ENCODE data around the gene KATNB1.

KATNB1 gene

DNA sequence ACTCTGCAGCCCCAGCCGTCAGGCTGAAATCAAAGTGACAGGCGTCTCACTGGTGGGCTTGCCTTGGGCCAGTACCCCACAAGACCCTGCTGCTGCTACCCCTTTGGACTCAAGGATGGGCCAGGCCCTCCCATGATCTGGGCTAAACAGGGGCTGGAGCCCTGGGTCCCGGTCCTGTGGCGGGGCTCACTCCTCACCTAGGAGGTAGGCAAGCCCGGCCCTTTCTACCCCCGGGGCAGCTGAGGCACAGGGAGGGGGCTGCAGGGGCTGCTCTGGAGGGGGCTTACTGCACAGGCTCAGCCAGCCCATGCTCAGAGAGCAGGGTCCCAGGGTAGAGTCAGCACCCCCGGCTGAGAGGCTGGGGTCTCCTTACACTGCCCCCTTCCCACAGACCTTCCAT, 23.6 kb downstream of the KATNB1 start:
- no peaks in the 10 kb centered on the region for H3K9me3 ChIP-seq (ENCODE audit: control insufficient read depth, insufficient read depth, low read length)
- H3F3A ChIP-seq (ENCODE audit: control insufficient read depth, insufficient read depth), result no peaks in the 10 kb centered on the region
- H3K27ac ChIP-seq (ENCODE audit: low read depth, low read length), result no peak overlapping the region
- H3K4me1 ChIP-seq (ENCODE audit: control insufficient read depth, low read length), result no peaks in the 10 kb centered on the region
- H3K79me2 ChIP-seq (ENCODE audit: control insufficient read depth, low read length), result no peaks in the 10 kb centered on the region
- H3K9me2 ChIP-seq (replicated peaks; ENCODE audit: control insufficient read depth, low read length), result no peaks in the 10 kb centered on the region
- no peaks in the 10 kb centered on the region for H4K20me1 ChIP-seq (ENCODE audit: control insufficient read depth, insufficient read depth, low read depth, low read length)
- no peak overlapping the region for H3K4me3 ChIP-seq (ENCODE audit: low read length)
- H3K27me3 ChIP-seq (ENCODE audit: control insufficient read depth, low read length), result no peaks in the 10 kb centered on the region
- H3K4me2 ChIP-seq (ENCODE audit: low read length), result no peak overlapping the region
- peaks cover 9% of the 10 kb centered on the region; the same call in 1 of the 2 replicates for H3K36me3 ChIP-seq (ENCODE audit: control insufficient read depth, low read length)
- no peak for TF ChIP-seq EZH2phosphoT487 (IDR thresholded peaks at IDR 0.05; ENCODE audit: borderline replicate concordance, low read length)
- TF ChIP-seq, protein P1, sequence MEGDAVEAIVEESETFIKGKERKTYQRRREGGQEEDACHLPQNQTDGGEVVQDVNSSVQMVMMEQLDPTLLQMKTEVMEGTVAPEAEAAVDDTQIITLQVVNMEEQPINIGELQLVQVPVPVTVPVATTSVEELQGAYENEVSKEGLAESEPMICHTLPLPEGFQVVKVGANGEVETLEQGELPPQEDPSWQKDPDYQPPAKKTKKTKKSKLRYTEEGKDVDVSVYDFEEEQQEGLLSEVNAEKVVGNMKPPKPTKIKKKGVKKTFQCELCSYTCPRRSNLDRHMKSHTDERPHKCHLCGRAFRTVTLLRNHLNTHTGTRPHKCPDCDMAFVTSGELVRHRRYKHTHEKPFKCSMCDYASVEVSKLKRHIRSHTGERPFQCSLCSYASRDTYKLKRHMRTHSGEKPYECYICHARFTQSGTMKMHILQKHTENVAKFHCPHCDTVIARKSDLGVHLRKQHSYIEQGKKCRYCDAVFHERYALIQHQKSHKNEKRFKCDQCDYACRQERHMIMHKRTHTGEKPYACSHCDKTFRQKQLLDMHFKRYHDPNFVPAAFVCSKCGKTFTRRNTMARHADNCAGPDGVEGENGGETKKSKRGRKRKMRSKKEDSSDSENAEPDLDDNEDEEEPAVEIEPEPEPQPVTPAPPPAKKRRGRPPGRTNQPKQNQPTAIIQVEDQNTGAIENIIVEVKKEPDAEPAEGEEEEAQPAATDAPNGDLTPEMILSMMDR (IDR thresholded peaks at IDR 0.05; ENCODE audit: low read depth, low read length, poor library complexity, severe bottlenecking), result no peak

DNA sequence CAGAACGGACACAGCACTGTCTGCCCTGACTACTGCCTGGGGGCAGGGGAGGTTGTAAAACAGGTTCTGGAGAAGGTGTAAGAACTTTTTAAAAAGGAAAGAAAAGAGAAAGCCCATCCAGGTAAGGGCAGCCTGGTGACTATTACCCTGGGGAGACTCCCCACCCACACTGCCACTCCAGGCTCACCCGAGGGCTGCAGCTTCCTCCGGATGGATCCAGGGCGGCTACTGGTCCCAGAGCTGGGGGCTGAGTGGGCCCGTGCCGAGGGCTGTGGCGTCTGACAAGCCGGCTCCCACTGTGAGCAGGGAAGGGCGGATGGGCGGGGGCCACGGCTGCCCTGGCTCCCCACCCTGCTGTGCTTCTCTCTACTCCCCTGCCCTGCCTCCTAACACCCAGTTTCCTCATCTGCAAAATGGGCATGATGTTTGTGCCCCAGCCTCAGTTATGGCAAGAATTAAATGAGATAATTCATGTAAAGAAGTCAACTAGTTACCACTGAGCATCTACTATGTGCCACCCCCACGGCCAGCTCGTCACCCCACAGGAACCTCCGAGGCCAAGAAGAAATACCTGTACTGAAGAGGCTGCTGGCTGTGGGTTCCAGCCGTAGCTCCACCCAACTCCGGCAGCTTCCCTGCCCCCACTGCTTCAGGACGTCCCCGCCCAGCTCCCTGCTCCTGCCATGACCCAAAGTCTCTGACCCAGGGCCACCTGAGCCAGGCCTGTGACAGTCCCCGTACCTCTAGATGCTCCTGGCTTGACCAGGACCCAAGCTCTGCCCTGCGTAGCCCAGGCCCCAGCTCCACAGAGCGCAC, 24.2 kb downstream of the KATNB1 start:
- TF ChIP-seq, protein P1 (IDR thresholded peaks at IDR 0.05; ENCODE audit: low read depth, low read length, poor library complexity, severe bottlenecking), result no peak
- TF ChIP-seq EZH2phosphoT487 (IDR thresholded peaks at IDR 0.05; ENCODE audit: borderline replicate concordance, low read length), result no peak
- Histone ChIP-seq H3K27ac (ENCODE audit: low read depth, low read length) (no peak overlapping the region), H3K27me3 (ENCODE audit: control insufficient read depth, low read length) (no peaks in the 10 kb centered on the region), H3K79me2 (ENCODE audit: control insufficient read depth, low read length) (no peaks in the 10 kb centered on the region), H4K20me1 (ENCODE audit: control insufficient read depth, insufficient read depth, low read depth, low read length) (no peaks in the 10 kb centered on the region), H3K4me3 (ENCODE audit: low read length) (no peak overlapping the region), H3F3A (ENCODE audit: control insufficient read depth, insufficient read depth) (no peaks in the 10 kb centered on the region), H3K4me1 (ENCODE audit: control insufficient read depth, low read length) (peaks cover 4% of the 10 kb centered on the region; the same call in 1 of the 2 replicates), H3K36me3 (ENCODE audit: control insufficient read depth, low read length) (peaks cover 9% of the 10 kb centered on the region; the same call in 1 of the 2 replicates), H3K9me2 (replicated peaks; ENCODE audit: control insufficient read depth, low read length) (no peaks in the 10 kb centered on the region), H3K4me2 (ENCODE audit: low read length) (no peak overlapping the region), H3K9me3 (ENCODE audit: control insufficient read depth, insufficient read depth, low read length) (no peaks in the 10 kb centered on the region)

DNA sequence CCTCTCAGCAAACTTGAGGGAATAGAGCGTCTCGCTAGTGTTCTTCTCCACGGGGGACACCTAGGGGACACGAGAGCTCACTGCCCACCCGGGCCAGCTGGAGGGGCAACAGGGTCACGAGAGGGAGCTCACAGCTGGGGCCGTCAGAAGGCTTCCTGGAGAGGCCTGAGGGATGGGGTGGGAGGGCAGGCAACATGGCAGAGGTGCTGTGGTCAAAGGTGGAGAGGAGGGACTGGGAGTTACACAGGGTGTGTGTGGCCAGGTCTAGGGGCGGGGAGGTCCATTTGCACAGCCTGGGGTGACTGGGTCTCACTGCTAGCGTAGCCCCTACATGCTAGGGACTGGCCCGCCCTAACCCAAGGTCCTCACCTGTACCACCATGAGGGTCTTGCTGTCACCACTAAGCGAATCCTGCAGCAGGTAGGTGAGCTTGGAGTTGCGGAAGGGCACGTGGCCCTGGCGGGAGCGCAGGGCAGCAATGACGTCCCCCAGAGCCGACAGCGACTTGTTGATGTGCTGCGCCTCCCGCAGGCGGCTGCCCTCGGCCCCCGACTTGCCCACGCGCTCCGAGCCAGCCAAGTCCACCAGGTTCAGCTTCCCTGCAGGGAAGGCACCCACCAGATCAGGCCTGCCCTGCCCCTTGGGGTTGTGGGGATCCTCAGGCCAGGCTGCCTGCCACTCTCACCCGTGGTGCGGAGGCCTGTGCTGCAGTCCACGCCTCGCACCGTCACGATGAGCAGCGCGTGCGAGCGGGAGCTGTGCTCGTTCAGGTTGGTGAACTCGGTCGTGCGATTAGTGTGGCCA, 25.0 kb downstream of the KATNB1 start:
- no peak overlapping the region for H3K4me3 ChIP-seq (ENCODE audit: low read length)
- H3K9me2 ChIP-seq (replicated peaks; ENCODE audit: control insufficient read depth, low read length), result no peaks in the 10 kb centered on the region
- no peak overlapping the region for H3K27ac ChIP-seq (ENCODE audit: low read depth, low read length)
- no peak overlapping the region for H3K4me2 ChIP-seq (ENCODE audit: low read length)
- H3K27me3 ChIP-seq (ENCODE audit: control insufficient read depth, low read length), result no peaks in the 10 kb centered on the region
- peaks cover 7% of the 10 kb centered on the region; the same call in 1 of the 2 replicates for H3K36me3 ChIP-seq (ENCODE audit: control insufficient read depth, low read length)
- peaks cover 10% of the 10 kb centered on the region; the same call in 1 of the 2 replicates for H3K4me1 ChIP-seq (ENCODE audit: control insufficient read depth, low read length)
- H4K20me1 ChIP-seq (ENCODE audit: control insufficient read depth, insufficient read depth, low read depth, low read length), result no peaks in the 10 kb centered on the region
- H3F3A ChIP-seq (ENCODE audit: control insufficient read depth, insufficient read depth), result no peaks in the 10 kb centered on the region
- H3K79me2 ChIP-seq (ENCODE audit: control insufficient read depth, low read length), result no peaks in the 10 kb centered on the region
- no peaks in the 10 kb centered on the region for H3K9me3 ChIP-seq (ENCODE audit: control insufficient read depth, insufficient read depth, low read length)
- TF ChIP-seq, protein P1 (IDR thresholded peaks at IDR 0.05; ENCODE audit: low read depth, low read length, poor library complexity, severe bottlenecking), result no peak
- no peak for TF ChIP-seq EZH2phosphoT487 (IDR thresholded peaks at IDR 0.05; ENCODE audit: borderline replicate concordance, low read length)
